HCT116 (cell line): ENCODE results near the gene TBPL1. TPM values are rescaled to one million over a fixed set of nuclear protein-coding genes. Genes with fewer than 3 reads are reported as not detected.

Source experiments
- ATAC-seq: fragments of 200-7000 bp; cut with Tn5 transposase; 2 replicates; pipeline ENCODE4 v1.9.1; 2020; ENCODE audit warnings: mild to moderate bottlenecking, moderate library complexity
- BruUV-seq: library from RNA; stranded (reverse); fragments of 400-500 nt; replicated peaks from 2 replicates; lab custom pipeline; 2021; lab: Mats Ljungman, UMichigan
- CTCF ChIA-PET: fragments of 300-600 bp; sonication (Branson Sonifier 250); formaldehyde crosslinking; loops from one replicate; lab custom pipeline; 2021; ENCODE audit warnings: antibody characterized with exemption; lab: Charles Lee
- POLR2A ChIA-PET: fragments of 300-600, 350-600 bp; sonication (Branson Sonifier 250); formaldehyde crosslinking; loops from one replicate; lab custom pipeline; 2021; ENCODE audit warnings: antibody characterized with exemption; lab: Charles Lee
- RAD21 ChIA-PET, 2 experiments: fragments of 300-600 bp; sonication (Branson Sonifier 250); formaldehyde crosslinking; loops; one replicate each; lab custom pipeline; 2023; ENCODE audit warnings: low total read pairs in 2 of 2; ENCODE audit not compliant: uncharacterized antibody in 2 of 2, unreplicated experiment in 2 of 2, low non-redundant PET in 1 of 2; lab: Charles Lee
- DNase-seq: peaks from one replicate; pipeline ENCODE4 v3.0.0-alpha.2; 2010; ENCODE audit warnings: low read depth, low spot score
- H2AFZ ChIP-seq: fragments of 200-600 bp; shearing (Covaris generic), sonication (generic); 2 replicates; pipeline ENCODE4 v1.6.1; 2017; ENCODE audit warnings: low read depth, mixed run types, mixed read lengths, antibody characterized with exemption, low read length; ENCODE audit not compliant: poor library complexity, severe bottlenecking
- H3K27ac ChIP-seq: 2 replicates; pipeline ENCODE4 v1.5.1; 2012; ENCODE audit warnings: low read depth, low read length
- H3K27me3 ChIP-seq: fragments of 200-600 bp; sonication (generic); 2 replicates; pipeline ENCODE4 v1.6.1; 2016; ENCODE audit warnings: mixed run types, low read length, mixed read lengths; ENCODE audit not compliant: insufficient read depth
- H3K36me3 ChIP-seq, 2 experiments: fragments of 200-500 bp in 1 of 2; fragments of 200-600 bp in 1 of 2; sonication (Bioruptor generic) in 1 of 2; sonication (generic) in 1 of 2; 2 replicates each; pipeline versions ENCODE4 v1.5.1 to v1.6.1; 2014 to 2016; ENCODE audit warnings: low read length in 2 of 2, inconsistent platforms in 1 of 2, mixed read lengths in 1 of 2, mixed run types in 1 of 2; ENCODE audit not compliant: insufficient read depth in 2 of 2, control insufficient read depth in 1 of 2
- H3K4me1 ChIP-seq, 2 experiments: fragments of 200-600 bp in 1 of 2; sonication (generic) in 1 of 2; 2 replicates each; pipeline versions ENCODE4 v1.5.1 to v1.6.1; 2012 to 2017; ENCODE audit warnings: low read length in 2 of 2, inconsistent platforms in 1 of 2, mild to moderate bottlenecking in 1 of 2, mixed read lengths in 1 of 2, mixed run types in 1 of 2, moderate library complexity in 1 of 2; ENCODE audit not compliant: insufficient read depth in 2 of 2, control insufficient read depth in 1 of 2
- H3K4me2 ChIP-seq: fragments of 200-600 bp; sonication (generic); 2 replicates; pipeline ENCODE4 v1.6.1; 2017; ENCODE audit warnings: mixed run types, low read length, mixed read lengths
- H3K4me3 ChIP-seq, 2 experiments: fragments of 200-600 bp in 1 of 2; sonication (generic) in 1 of 2; replicated peaks in 1 of 2; 2 replicates each; pipeline ENCODE4 v1.5.1; 2011 to 2016; ENCODE audit warnings: low read length in 2 of 2, control low read depth in 1 of 2, low read depth in 1 of 2, mild to moderate bottlenecking in 1 of 2, mixed read lengths in 1 of 2, mixed run types in 1 of 2
- H3K79me2 ChIP-seq: fragments of 200-600 bp; sonication (generic); 2 replicates; pipeline ENCODE4 v1.6.1; 2017; ENCODE audit warnings: mild to moderate bottlenecking, mixed run types, low read length, moderate library complexity, mixed read lengths; ENCODE audit not compliant: insufficient read depth
- H3K9ac ChIP-seq: fragments of 200-600 bp; sonication (generic); 2 replicates; pipeline ENCODE4 v1.6.1; 2016; ENCODE audit warnings: low read length, mixed read lengths
- H3K9me2 ChIP-seq: fragments of 200-600 bp; sonication (generic), shearing (Covaris generic); 2 replicates; pipeline ENCODE4 v1.6.1; 2017; ENCODE audit warnings: mixed run types, mild to moderate bottlenecking, moderate library complexity; ENCODE audit not compliant: insufficient read depth
- H3K9me3 ChIP-seq, 2 experiments: fragments of 200-500 bp in 1 of 2; fragments of 200-600 bp in 1 of 2; sonication (Bioruptor generic) in 1 of 2; sonication (generic) in 1 of 2; 2 replicates each; pipeline ENCODE4 v1.6.1; 2014 to 2017; ENCODE audit warnings: low read length in 2 of 2, mixed read lengths in 2 of 2, inconsistent platforms in 1 of 2, low read depth in 1 of 2, mild to moderate bottlenecking in 1 of 2, mixed run types in 1 of 2, moderate library complexity in 1 of 2; ENCODE audit not compliant: control insufficient read depth in 1 of 2, insufficient read depth in 1 of 2
- H4K20me1 ChIP-seq: fragments of 200-600 bp; sonication (generic), shearing (Covaris generic); 2 replicates; pipeline ENCODE4 v1.6.1; 2017; ENCODE audit warnings: mixed run types, mild to moderate bottlenecking, moderate library complexity; ENCODE audit not compliant: insufficient read depth
- CBX3 ChIP-seq: IDR thresholded peaks from 2 replicates; pipeline ENCODE4 v1.6.1; 2012; ENCODE audit warnings: low read depth
- CEBPB ChIP-seq: IDR thresholded peaks from 2 replicates; pipeline ENCODE4 v1.6.1; 2012; ENCODE audit warnings: low read depth
- EGR1 ChIP-seq: IDR thresholded peaks from 2 replicates; pipeline ENCODE4 v1.6.1; 2012; ENCODE audit warnings: low read depth
- ELF1 ChIP-seq: IDR thresholded peaks from 2 replicates; pipeline ENCODE4 v1.6.1; 2012; ENCODE audit warnings: low read depth, borderline replicate concordance
- EZH2 ChIP-seq: fragments of 200-600 bp; sonication (generic); IDR thresholded peaks from 2 replicates; pipeline ENCODE4 v1.6.1; 2017; ENCODE audit warnings: antibody characterized with exemption, mixed run types
- JUND ChIP-seq: IDR thresholded peaks from 2 replicates; pipeline ENCODE4 v1.6.1; 2012
- POLR2A ChIP-seq: IDR thresholded peaks from 2 replicates; pipeline ENCODE4 v1.7.0; 2011; ENCODE audit warnings: borderline replicate concordance; ENCODE audit not compliant: insufficient read depth, insufficient read length; ENCODE audit errors: extremely low read depth
- POLR2AphosphoS5 ChIP-seq: IDR thresholded peaks from 2 replicates; pipeline ENCODE4 v1.6.1; 2011; ENCODE audit warnings: mild to moderate bottlenecking, low read depth, low read length, moderate library complexity
- RAD21 ChIP-seq: IDR thresholded peaks from 2 replicates; pipeline ENCODE4 v1.6.1; 2012; ENCODE audit warnings: low read depth, mild to moderate bottlenecking
- SIN3A ChIP-seq: IDR thresholded peaks from 2 replicates; pipeline ENCODE4 v1.6.1; 2012; ENCODE audit warnings: low read depth
- SRF ChIP-seq: IDR thresholded peaks from 2 replicates; pipeline ENCODE4 v1.6.1; 2012; ENCODE audit warnings: low read depth
- TCF7L2 ChIP-seq: IDR thresholded peaks from 2 replicates; pipeline ENCODE4 v1.7.0; 2011; ENCODE audit warnings: borderline replicate concordance, inconsistent platforms; ENCODE audit not compliant: insufficient read depth, insufficient read length; ENCODE audit errors: extremely low read depth
- YY1 ChIP-seq: IDR thresholded peaks from 2 replicates; pipeline ENCODE4 v1.6.1; 2011; ENCODE audit warnings: low read length, low read depth, moderate library complexity, mild to moderate bottlenecking; ENCODE audit not compliant: insufficient replicate concordance; ENCODE audit errors: extremely low read depth
- ZFX ChIP-seq: fragments of 450-650 bp; IDR thresholded peaks from 2 replicates; pipeline ENCODE4 v1.6.1; 2017
- intact Hi-C: fragments of 100-400 bp; cut with micrococcal nuclease; formaldehyde crosslinking; loops from 2 replicates; pipeline ENCODE4 v1.10.0; 2022
- total RNA-seq: library from RNA; stranded (reverse); gene quantifications from one replicate; pipeline ENCODE4 v1.2.1, GENCODE V29; 2021; ENCODE audit not compliant: unreplicated experiment
- TF ChIP-seq, protein P1 (sequence below), 3 experiments: fragments of 200-600 bp in 1 of 3; sonication (generic) in 1 of 3; IDR thresholded peaks in 2 of 3; conservative IDR thresholded peaks in 1 of 3; 2 replicates each; pipeline ENCODE4 v1.5.1; 2012 to 2017; ENCODE audit warnings: low read depth in 2 of 3, low read length in 2 of 3, antibody characterized with exemption in 1 of 3, borderline replicate concordance in 1 of 3, control low read depth in 1 of 3, mild to moderate bottlenecking in 1 of 3, mixed read lengths in 1 of 3, mixed run types in 1 of 3, moderate library complexity in 1 of 3; ENCODE audit not compliant: insufficient read depth in 1 of 3
- TF ChIP-seq, protein P2 (sequence below): IDR thresholded peaks from 2 replicates; pipeline ENCODE4 v1.6.1; 2012; ENCODE audit warnings: low read depth
- TF ChIP-seq, protein P3 (sequence below): IDR thresholded peaks from 2 replicates; pipeline ENCODE4 v1.6.1; 2012
- TF ChIP-seq, protein P4 (sequence below): IDR thresholded peaks from 2 replicates; pipeline ENCODE4 v1.6.1; 2012

TBPL1 gene
- total RNA-seq, 1 experiment from 2014 or later: 34.9 TPM

DNA sequence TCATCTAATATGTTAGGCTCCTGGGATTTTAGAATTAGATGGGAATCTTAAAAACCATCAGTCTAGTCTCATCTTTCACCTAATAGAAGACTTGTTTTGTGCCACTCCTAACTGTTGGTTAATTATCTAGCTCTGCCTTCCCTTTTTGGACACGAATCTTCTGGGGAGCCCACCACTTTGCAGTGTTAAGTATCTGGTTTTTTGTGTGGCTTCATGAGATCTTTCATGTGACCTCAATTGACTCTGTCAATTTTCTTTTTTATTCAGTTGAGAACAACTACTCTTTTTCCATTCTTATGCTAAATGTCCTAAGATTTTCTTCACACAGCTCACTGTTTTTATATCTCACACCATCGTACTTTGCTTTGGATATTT, 16.9 kb downstream of the TBPL1 start:
- intact Hi-C loops: no loop called here
- H3K9ac ChIP-seq: no peak overlapping the region
- H3K79me2 ChIP-seq: peaks cover 85% of the 10 kb centered on the region
- no peak overlapping the region for H3K27ac ChIP-seq
- no peak overlapping the region for H3K4me2 ChIP-seq
- ChIA-PET POLR2A (no interaction called here), RAD21 (no interaction called here), CTCF (interaction anchor here (1.2 kb wide), 2 partner anchors 95 to 127 kb away, joined by 4 read pairs; no protein-coding TSS in a partner anchor)
- no peak overlapping the region for H2AFZ ChIP-seq
- no TSS peak for BruUV-seq
- H3K36me3 ChIP-seq: no peaks in the 10 kb centered on the region
- no peak for DNase-seq
- peaks cover 11 to 23% of the 10 kb centered on the region in 2 experiments for H3K4me1 ChIP-seq
- H3K9me2 ChIP-seq: no peaks in the 10 kb centered on the region
- TF ChIP-seq CEBPB (no peak), EGR1 (no peak), TCF7L2 (no peak), SRF (no peak), CBX3 (no peak), ZFX (no peak), YY1 (no peak), POLR2AphosphoS5 (no peak), EZH2 (no peak), JUND (no peak)
- TF ChIP-seq, all 23 proteins: peak for 0
- H3K9me3 ChIP-seq: no peaks in the 10 kb centered on the region
- no peak for ATAC-seq
- H3K4me3 ChIP-seq: no peak overlapping the region
- no peaks in the 10 kb centered on the region for H3K27me3 ChIP-seq
- H4K20me1 ChIP-seq: no peaks in the 10 kb centered on the region

DNA sequence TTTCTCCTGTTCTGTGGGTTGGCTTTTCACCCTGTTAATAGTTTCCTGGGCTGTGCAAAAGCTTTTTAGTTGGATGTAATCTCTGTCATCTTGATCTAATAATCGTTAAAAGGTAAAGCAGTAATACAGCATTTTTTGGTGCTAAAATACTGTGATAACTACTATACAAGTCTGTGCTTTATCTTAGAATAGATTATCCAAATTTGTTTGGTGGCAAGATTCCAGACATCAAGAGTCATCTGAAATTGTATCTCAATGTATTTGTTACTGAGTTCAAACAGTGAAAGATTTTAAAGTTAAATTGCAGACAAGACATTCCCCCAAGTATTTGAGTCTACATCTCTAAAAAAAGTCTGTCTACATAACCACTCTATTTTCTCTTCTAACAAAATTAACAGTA, 18.8 kb downstream of the TBPL1 start:
- CTCF ChIA-PET: no interaction called here
- no peak for DNase-seq
- no peak overlapping the region for H3K4me3 ChIP-seq
- POLR2A ChIA-PET: no interaction called here
- intact Hi-C loops: no loop called here
- H4K20me1 ChIP-seq: no peaks in the 10 kb centered on the region
- RAD21 ChIA-PET: no interaction called here
- no peaks in the 10 kb centered on the region for H3K27me3 ChIP-seq
- no peaks in the 10 kb centered on the region for H3K36me3 ChIP-seq
- H3K27ac ChIP-seq: no peak overlapping the region
- H3K4me2 ChIP-seq: no peak overlapping the region
- no peak overlapping the region for H2AFZ ChIP-seq
- peaks cover 87% of the 10 kb centered on the region for H3K79me2 ChIP-seq
- H3K4me1 ChIP-seq: peaks cover 11 to 23% of the 10 kb centered on the region in 2 experiments
- no peaks in the 10 kb centered on the region for H3K9me2 ChIP-seq
- no TSS peak for BruUV-seq
- no peak overlapping the region for H3K9ac ChIP-seq
- no peak for ATAC-seq
- no peaks in the 10 kb centered on the region for H3K9me3 ChIP-seq
- TF ChIP-seq ELF1 (no peak), EZH2 (no peak), SIN3A (no peak), CBX3 (no peak), YY1 (no peak), POLR2A (no peak), RAD21 (no peak)
- TF ChIP-seq, protein P1, sequence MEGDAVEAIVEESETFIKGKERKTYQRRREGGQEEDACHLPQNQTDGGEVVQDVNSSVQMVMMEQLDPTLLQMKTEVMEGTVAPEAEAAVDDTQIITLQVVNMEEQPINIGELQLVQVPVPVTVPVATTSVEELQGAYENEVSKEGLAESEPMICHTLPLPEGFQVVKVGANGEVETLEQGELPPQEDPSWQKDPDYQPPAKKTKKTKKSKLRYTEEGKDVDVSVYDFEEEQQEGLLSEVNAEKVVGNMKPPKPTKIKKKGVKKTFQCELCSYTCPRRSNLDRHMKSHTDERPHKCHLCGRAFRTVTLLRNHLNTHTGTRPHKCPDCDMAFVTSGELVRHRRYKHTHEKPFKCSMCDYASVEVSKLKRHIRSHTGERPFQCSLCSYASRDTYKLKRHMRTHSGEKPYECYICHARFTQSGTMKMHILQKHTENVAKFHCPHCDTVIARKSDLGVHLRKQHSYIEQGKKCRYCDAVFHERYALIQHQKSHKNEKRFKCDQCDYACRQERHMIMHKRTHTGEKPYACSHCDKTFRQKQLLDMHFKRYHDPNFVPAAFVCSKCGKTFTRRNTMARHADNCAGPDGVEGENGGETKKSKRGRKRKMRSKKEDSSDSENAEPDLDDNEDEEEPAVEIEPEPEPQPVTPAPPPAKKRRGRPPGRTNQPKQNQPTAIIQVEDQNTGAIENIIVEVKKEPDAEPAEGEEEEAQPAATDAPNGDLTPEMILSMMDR (IDR thresholded peaks at IDR 0.05 in 2 of 3, conservative IDR thresholded peaks at IDR 0.05 in 1 of 3; ENCODE audit: borderline replicate concordance in 1 of 3, insufficient read depth in 1 of 3, low read depth in 2 of 3, low read length in 2 of 3): no peak
- TF ChIP-seq, protein P2, sequence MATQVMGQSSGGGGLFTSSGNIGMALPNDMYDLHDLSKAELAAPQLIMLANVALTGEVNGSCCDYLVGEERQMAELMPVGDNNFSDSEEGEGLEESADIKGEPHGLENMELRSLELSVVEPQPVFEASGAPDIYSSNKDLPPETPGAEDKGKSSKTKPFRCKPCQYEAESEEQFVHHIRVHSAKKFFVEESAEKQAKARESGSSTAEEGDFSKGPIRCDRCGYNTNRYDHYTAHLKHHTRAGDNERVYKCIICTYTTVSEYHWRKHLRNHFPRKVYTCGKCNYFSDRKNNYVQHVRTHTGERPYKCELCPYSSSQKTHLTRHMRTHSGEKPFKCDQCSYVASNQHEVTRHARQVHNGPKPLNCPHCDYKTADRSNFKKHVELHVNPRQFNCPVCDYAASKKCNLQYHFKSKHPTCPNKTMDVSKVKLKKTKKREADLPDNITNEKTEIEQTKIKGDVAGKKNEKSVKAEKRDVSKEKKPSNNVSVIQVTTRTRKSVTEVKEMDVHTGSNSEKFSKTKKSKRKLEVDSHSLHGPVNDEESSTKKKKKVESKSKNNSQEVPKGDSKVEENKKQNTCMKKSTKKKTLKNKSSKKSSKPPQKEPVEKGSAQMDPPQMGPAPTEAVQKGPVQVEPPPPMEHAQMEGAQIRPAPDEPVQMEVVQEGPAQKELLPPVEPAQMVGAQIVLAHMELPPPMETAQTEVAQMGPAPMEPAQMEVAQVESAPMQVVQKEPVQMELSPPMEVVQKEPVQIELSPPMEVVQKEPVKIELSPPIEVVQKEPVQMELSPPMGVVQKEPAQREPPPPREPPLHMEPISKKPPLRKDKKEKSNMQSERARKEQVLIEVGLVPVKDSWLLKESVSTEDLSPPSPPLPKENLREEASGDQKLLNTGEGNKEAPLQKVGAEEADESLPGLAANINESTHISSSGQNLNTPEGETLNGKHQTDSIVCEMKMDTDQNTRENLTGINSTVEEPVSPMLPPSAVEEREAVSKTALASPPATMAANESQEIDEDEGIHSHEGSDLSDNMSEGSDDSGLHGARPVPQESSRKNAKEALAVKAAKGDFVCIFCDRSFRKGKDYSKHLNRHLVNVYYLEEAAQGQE: no peak
- TF ChIP-seq, protein P3, sequence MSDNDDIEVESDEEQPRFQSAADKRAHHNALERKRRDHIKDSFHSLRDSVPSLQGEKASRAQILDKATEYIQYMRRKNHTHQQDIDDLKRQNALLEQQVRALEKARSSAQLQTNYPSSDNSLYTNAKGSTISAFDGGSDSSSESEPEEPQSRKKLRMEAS: no peak
- TF ChIP-seq, protein P4, sequence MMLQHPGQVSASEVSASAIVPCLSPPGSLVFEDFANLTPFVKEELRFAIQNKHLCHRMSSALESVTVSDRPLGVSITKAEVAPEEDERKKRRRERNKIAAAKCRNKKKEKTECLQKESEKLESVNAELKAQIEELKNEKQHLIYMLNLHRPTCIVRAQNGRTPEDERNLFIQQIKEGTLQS: no peak
